SJCRH30 (cell line): ENCODE results near the gene PLCB1. TPM values are rescaled to one million over a fixed set of nuclear protein-coding genes. Genes with fewer than 3 reads are reported as not detected.
A peak's percentile ranks its signal among the peaks of the same experiment; 100 is the strongest.
"Not testable (repeated sequence)": the region's sequence is repeated elsewhere in the genome, so short reads cannot be mapped to it uniquely, and the experiment has no call there.

ENCODE experiments used
- DNase-seq, 2 experiments: peaks; one replicate each; pipeline ENCODE4 v3.0.0-alpha.2; 2015 to 2020
- H3K27ac ChIP-seq: fragments of 250-450 bp; sonication (Bioruptor Pico); 2 replicates; pipeline ENCODE4 v1.5.1; 2020; ENCODE audit warnings: mild to moderate bottlenecking, moderate library complexity
- H3K27me3 ChIP-seq: fragments of 250-450 bp; sonication (Bioruptor Pico); 2 replicates; pipeline ENCODE4 v1.5.1; 2020; ENCODE audit warnings: mild to moderate bottlenecking, moderate library complexity
- H3K36me3 ChIP-seq: fragments of 250-450 bp; sonication (Bioruptor Pico); 2 replicates; pipeline ENCODE4 v1.5.1; 2020; ENCODE audit warnings: mild to moderate bottlenecking, moderate library complexity
- H3K4me1 ChIP-seq: fragments of 250-450 bp; sonication (Bioruptor Pico); 2 replicates; pipeline ENCODE4 v1.5.1; 2020; ENCODE audit warnings: mild to moderate bottlenecking, moderate library complexity
- H3K4me3 ChIP-seq: fragments of 250-450 bp; sonication (Bioruptor Pico); 2 replicates; pipeline ENCODE4 v1.5.1; 2020; ENCODE audit warnings: mild to moderate bottlenecking, moderate library complexity
- H3K9me3 ChIP-seq: fragments of 250-450 bp; sonication (Bioruptor Pico); replicated peaks from 2 replicates; pipeline ENCODE4 v1.5.1; 2020; ENCODE audit warnings: mild to moderate bottlenecking, moderate library complexity
- total RNA-seq: library from RNA; depleted of rRNA; stranded (reverse); fragments of >200 nt; shearing (Covaris generic); gene quantifications from 2 replicates; pipeline ENCODE4 v1.2.3, GENCODE V29; 2014

Gene PLCB1
- total RNA-seq, 1 experiment from 2014 or later, result 13.4 TPM

DNA sequence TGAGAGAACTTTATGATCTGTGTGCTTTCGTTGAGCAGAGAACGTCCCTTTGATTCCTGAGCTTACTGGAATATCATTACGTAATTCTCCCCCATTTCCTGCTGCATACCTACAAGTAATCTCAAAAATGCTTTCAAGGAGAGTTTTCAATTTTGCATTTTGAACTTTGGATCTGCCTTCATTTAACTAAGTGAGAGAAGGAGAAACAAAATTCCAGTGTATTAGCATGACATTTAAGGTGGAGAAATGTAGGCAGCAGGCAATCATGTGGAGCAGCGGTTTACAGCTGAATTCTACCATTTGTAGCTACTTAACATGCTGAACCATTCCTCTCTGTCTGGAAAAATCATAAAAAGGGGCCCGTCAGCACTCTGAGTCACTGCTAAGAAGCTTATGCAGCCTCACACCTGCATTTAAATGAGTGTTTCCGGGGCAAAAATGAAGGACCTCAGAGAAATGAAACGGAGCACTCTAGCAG, 451.5 kb downstream of the PLCB1 start:
- H3K27me3 ChIP-seq, result no peaks in the 10 kb centered on the region
- H3K4me1 ChIP-seq, result no peaks in the 10 kb centered on the region
- no peak overlapping the region for H3K27ac ChIP-seq
- no peak for DNase-seq
- no peak overlapping the region for H3K4me3 ChIP-seq
- no peaks in the 10 kb centered on the region for H3K36me3 ChIP-seq
- no peaks in the 10 kb centered on the region for H3K9me3 ChIP-seq

GRCh38 chr20:8587251-8587650, 455.2 kb downstream of the PLCB1 start:
- Histone ChIP-seq H3K27me3 (no peaks in the 10 kb centered on the region), H3K9me3 (no peaks in the 10 kb centered on the region), H3K36me3 (no peaks in the 10 kb centered on the region), H3K27ac (no peak overlapping the region), H3K4me1 (no peaks in the 10 kb centered on the region), H3K4me3 (no peak overlapping the region)
- DNase-seq, result no peak

- H3K27ac ChIP-seq, result no peak overlapping the region
- H3K36me3 ChIP-seq, result no peaks in the 10 kb centered on the region
- no peaks in the 10 kb centered on the region for H3K9me3 ChIP-seq
- H3K4me1 ChIP-seq, result no peaks in the 10 kb centered on the region
- DNase-seq, result no peak
- no peak overlapping the region for H3K4me3 ChIP-seq
- no peaks in the 10 kb centered on the region for H3K27me3 ChIP-seq
These were observed 455.7 kb downstream of the PLCB1 start for GRCh38 chr20:8587810-8588209.

- no peak overlapping the region for H3K4me3 ChIP-seq
- no peaks in the 10 kb centered on the region for H3K27me3 ChIP-seq
- peak in 1 of 2 experiments; percentile 6 for DNase-seq
- H3K27ac ChIP-seq, result no peak overlapping the region
- no peaks in the 10 kb centered on the region for H3K36me3 ChIP-seq
- H3K9me3 ChIP-seq, result no peaks in the 10 kb centered on the region
- no peaks in the 10 kb centered on the region for H3K4me1 ChIP-seq
These were observed 457.9 kb downstream of the PLCB1 start for GRCh38 chr20:8589956-8590355.

DNA sequence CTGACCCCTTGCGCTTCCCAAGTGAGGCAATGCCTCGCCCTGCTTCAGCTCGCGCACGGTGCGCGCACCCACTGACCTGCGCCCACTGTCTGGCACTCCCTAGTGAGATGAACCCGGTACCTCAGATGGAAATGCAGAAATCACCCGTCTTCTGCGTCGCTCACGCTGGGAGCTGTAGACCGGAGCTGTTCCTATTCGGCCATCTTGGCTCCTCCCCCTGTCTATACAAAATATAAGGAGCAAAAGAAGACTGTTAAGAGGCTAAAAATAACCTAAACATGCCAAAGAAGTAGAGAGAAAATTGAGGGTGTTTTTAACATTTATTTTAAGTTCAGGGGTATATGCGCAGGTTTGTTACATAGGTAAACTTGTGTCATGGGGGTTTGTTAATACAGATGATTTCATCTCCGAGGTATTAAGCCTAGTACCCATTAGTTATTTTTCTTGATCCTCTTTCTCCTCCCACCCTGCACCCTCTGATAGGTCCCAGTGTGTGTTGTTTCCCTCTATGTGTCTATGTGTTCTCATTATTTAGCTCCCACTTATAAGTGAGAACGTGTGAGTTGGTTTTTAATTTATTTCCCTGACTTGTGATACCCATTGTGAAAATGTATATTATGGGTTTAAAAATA, 469.0 kb downstream of the PLCB1 start:
- H3K4me1 ChIP-seq, H3K4me3 ChIP-seq, H3K9me3 ChIP-seq, H3K36me3 ChIP-seq, H3K27me3 ChIP-seq, H3K27ac ChIP-seq, DNase-seq: not testable (repeated sequence)

DNA sequence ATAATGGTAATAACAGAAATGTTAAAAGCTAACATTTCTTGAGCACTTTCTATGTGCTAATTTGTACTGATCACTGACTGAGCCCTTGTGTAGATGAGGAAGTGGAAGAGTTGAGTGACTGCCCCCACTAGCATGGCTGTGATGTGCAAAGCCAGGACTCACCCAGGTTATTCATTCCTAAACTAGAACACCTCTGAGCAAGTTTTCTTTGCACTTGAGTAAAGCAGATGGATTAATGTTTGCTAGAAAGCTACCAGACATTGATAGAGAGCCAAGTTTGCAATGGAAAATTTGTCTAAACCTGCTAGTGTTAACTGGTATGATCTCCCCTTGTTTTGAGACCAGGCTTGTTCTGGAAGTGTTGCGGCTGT, 469.5 kb downstream of the PLCB1 start:
- H3K27me3 ChIP-seq, result no peaks in the 10 kb centered on the region
- H3K4me1 ChIP-seq, result no peaks in the 10 kb centered on the region
- DNase-seq, result no peak
- H3K27ac ChIP-seq, result no peak overlapping the region
- H3K36me3 ChIP-seq, result no peaks in the 10 kb centered on the region
- H3K9me3 ChIP-seq, result no peaks in the 10 kb centered on the region
- no peak overlapping the region for H3K4me3 ChIP-seq

DNA sequence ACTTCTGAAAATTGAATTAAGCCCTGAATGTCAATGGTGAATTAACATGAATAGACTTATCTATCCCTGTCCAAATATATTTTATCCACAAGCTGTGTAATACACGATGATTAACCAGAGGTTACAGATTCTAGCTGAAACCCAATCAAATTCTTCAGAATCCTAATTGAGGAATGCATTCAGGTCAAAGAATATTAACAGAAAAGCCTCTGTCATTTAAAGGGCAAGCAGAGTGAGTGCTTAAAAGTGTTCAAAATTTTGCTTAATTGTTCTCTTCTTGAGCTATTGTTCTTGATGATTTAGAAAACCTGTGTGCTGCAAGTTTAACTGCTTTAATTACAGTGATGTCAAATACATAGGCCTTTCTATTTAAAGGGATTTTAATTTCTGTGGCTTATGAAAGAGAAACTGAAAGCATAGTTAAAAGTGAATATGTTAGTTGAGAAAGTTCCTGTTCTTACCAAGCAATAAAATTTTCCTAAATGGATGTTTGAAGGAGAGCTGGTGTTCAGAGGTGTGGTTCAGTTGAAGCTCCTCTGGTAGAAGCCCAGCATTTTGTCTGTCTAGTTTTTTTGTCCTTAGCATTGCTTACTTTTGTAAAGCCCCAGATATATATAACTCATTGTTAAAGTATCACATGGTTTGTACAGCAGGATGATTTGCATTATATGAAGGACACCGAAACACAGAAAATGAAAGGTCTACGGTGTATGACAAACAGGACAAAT, 470.5 kb downstream of the PLCB1 start:
- no peak for DNase-seq
- Histone ChIP-seq H3K4me3 (no peak overlapping the region), H3K27me3 (no peaks in the 10 kb centered on the region), H3K9me3 (no peaks in the 10 kb centered on the region), H3K27ac (no peak overlapping the region), H3K36me3 (no peaks in the 10 kb centered on the region), H3K4me1 (no peaks in the 10 kb centered on the region)

- H3K27me3 ChIP-seq, result no peaks in the 10 kb centered on the region
- no peak overlapping the region for H3K27ac ChIP-seq
- H3K36me3 ChIP-seq, result no peaks in the 10 kb centered on the region
- H3K4me1 ChIP-seq, result no peaks in the 10 kb centered on the region
- no peak for DNase-seq
- no peak overlapping the region for H3K4me3 ChIP-seq
- H3K9me3 ChIP-seq, result no peaks in the 10 kb centered on the region
These were observed 476.4 kb downstream of the PLCB1 start for GRCh38 chr20:8608470-8608869.

- no peaks in the 10 kb centered on the region for H3K9me3 ChIP-seq
- H3K27me3 ChIP-seq, result no peaks in the 10 kb centered on the region
- no peak overlapping the region for H3K27ac ChIP-seq
- DNase-seq, result no peak
- no peaks in the 10 kb centered on the region for H3K36me3 ChIP-seq
- peaks cover 4% of the 10 kb centered on the region; the same call in 1 of the 2 replicates for H3K4me1 ChIP-seq
- no peak overlapping the region for H3K4me3 ChIP-seq
These were observed 484.7 kb downstream of the PLCB1 start for GRCh38 chr20:8616792-8617191.

- H3K27me3 ChIP-seq, result no peaks in the 10 kb centered on the region
These were observed 488.9 kb downstream of the PLCB1 start for GRCh38 chr20:8621001-8621400.

DNA sequence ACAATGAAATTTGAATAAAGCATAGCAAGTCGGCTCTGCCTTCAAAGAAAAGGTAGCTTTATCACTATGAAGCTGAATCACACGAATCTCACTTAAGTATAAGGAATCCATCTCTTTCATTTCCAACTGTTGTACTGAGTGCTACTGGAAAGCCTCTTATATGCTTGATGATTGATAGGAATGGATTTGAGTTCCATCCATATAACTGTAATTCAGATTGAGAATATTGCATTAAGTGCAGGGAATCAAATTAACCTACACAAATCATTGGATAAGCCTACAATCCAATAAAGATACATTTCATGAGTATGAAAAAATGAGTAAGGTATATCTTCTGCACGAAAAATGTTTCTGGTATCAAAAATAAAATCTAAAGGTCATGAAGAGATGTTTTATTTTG, 492.0 kb downstream of the PLCB1 start:
- H3K27me3 ChIP-seq, result no peaks in the 10 kb centered on the region
- H3K27ac ChIP-seq, result no peak overlapping the region
- H3K36me3 ChIP-seq, result no peaks in the 10 kb centered on the region
- no peak overlapping the region for H3K4me3 ChIP-seq
- DNase-seq, result no peak
- H3K9me3 ChIP-seq, result no peaks in the 10 kb centered on the region
- H3K4me1 ChIP-seq, result peaks cover 4% of the 10 kb centered on the region; the same call in 1 of the 2 replicates

More at GRCh38 chr20:8621001-8621400, 488.9 kb downstream of the PLCB1 start:
- peak; percentile 57 to 77 for DNase-seq
- no peaks in the 10 kb centered on the region for H3K36me3 ChIP-seq
- no peaks in the 10 kb centered on the region for H3K9me3 ChIP-seq
- H3K4me1 ChIP-seq, result peaks cover 4% of the 10 kb centered on the region; the same call in 1 of the 2 replicates
- no peak overlapping the region for H3K4me3 ChIP-seq
- no peak overlapping the region for H3K27ac ChIP-seq

DNA sequence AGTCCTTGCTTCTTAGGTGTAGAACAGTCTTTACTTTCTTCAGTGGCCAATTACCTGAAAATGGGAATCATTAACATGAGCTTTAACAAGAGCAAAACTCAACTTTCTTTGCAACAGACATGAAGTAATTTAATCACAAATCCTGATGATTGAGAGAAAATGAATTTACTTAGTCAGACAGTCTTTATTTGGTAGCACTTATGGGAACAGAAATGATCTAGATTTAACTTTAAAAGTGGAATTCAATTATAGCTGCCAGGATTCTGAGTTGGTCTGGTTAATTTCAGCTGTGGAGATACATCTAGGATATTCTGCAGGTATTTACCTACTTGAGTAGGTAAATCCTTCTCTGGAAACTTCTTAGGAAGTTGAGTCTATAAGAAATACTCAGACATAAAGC, 492.6 kb downstream of the PLCB1 start:
- H3K36me3 ChIP-seq, result no peaks in the 10 kb centered on the region

DNA sequence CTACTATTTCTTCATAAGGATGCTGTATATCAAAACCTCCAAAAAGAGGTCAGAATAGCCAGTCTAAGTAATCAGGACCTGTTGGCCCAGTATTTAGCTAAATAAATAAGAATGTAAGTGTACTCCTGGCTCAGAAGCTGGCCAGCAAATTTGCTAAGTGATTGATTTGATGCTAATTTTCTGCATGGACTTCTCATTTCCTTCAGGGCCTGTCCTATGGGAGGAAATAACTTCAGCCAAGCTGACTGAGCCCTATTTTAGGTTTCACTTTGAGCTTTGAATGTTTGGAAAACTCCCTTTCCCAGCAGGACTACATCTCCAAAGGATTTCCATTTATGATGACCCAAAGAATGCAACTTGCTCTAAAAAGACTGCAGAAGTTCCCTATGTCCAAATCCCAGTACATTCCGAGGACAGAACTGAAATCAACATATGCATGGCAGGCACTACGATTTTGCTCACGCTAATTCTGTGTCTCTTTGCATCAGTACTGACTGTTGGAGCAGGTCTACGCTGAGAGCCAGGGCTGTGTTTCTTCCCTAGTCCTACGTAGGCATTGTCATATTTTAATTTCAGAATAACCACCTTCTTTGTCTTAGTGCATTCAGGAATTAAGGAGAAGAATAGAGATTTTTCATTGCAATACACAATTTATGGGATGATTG, 495.4 kb downstream of the PLCB1 start:
- DNase-seq, result no peak

More for the DNA sequence above, 492.6 kb downstream of the PLCB1 start:
- no peaks in the 10 kb centered on the region for H3K27me3 ChIP-seq
- peaks cover 4% of the 10 kb centered on the region; the same call in 1 of the 2 replicates for H3K4me1 ChIP-seq
- H3K27ac ChIP-seq, result no peak overlapping the region
- no peak for DNase-seq
- H3K4me3 ChIP-seq, result no peak overlapping the region
- no peaks in the 10 kb centered on the region for H3K9me3 ChIP-seq

GRCh38 chr20:8631271-8631670, 499.2 kb downstream of the PLCB1 start:
- Histone ChIP-seq H3K27me3 (no peaks in the 10 kb centered on the region), H3K9me3 (no peaks in the 10 kb centered on the region), H3K4me1 (no peaks in the 10 kb centered on the region), H3K36me3 (no peaks in the 10 kb centered on the region), H3K4me3 (no peak overlapping the region), H3K27ac (no peak overlapping the region)
- no peak for DNase-seq

More for the DNA sequence above, 495.4 kb downstream of the PLCB1 start:
- H3K4me1 ChIP-seq, result no peaks in the 10 kb centered on the region
- H3K27ac ChIP-seq, result no peak overlapping the region
- H3K4me3 ChIP-seq, result no peak overlapping the region
- H3K9me3 ChIP-seq, result no peaks in the 10 kb centered on the region
- H3K36me3 ChIP-seq, result no peaks in the 10 kb centered on the region
- no peaks in the 10 kb centered on the region for H3K27me3 ChIP-seq

GRCh38 chr20:8633366-8633765, 501.3 kb downstream of the PLCB1 start:
- no peaks in the 10 kb centered on the region for H3K4me1 ChIP-seq
- H3K27me3 ChIP-seq, result no peaks in the 10 kb centered on the region
- H3K36me3 ChIP-seq, result no peaks in the 10 kb centered on the region
- H3K9me3 ChIP-seq, result no peaks in the 10 kb centered on the region
- H3K4me3 ChIP-seq, result no peak overlapping the region
- no peak overlapping the region for H3K27ac ChIP-seq
- DNase-seq, result no peak
